Gastroesophageal sphincter (tissue), 4 donors: ENCODE data around the gene SHKBP1. TPM values are rescaled to one million over a fixed set of nuclear protein-coding genes. Genes with fewer than 3 reads are reported as not detected.

Experiments used
- ATAC-seq: fragments of 150-250 bp; one replicate; pipeline ENCODE4 v1.9.1; 2016; ENCODE audit warnings: mild to moderate bottlenecking, moderate library complexity
- H3K27ac ChIP-seq, 4 donors: fragments of 200-600 bp; sonication (generic) in 3 of 4; 1 replicate in 3 of 4; 2 replicates in 1 of 4; pipeline ENCODE4 v1.5.1; 2016 to 2019
- H3K27me3 ChIP-seq: fragments of 200-600 bp; sonication (generic); one replicate; pipeline ENCODE4 v1.5.1; 2019
- H3K36me3 ChIP-seq, 2 donors: fragments of 200-600 bp; sonication (generic); one replicate each; pipeline ENCODE4 v1.5.1; 2019; ENCODE audit warnings: control low read depth in 1 of 2
- H3K4me1 ChIP-seq, 3 donors: fragments of 200-600 bp; sonication (generic); 1 replicate in 2 of 3; 2 replicates in 1 of 3; pipeline ENCODE4 v1.5.1; 2016 to 2019; ENCODE audit warnings: control low read depth in 2 of 3
- H3K4me3 ChIP-seq, 2 donors: fragments of 200-600 bp; sonication (generic); one replicate each; pipeline ENCODE4 v1.5.1; 2019; ENCODE audit warnings: mild to moderate bottlenecking in 1 of 2, moderate library complexity in 1 of 2
- H3K9me3 ChIP-seq, 3 donors: fragments of 200-600 bp; sonication (generic); one replicate each; pipeline ENCODE4 v1.5.1; 2017 to 2019; ENCODE audit warnings: control low read depth in 2 of 3
- CTCF ChIP-seq, 4 experiments: fragments of 200-600 bp in 2 of 4; fragments of 450-650 bp in 2 of 4; sonication (generic) in 1 of 4; IDR thresholded peaks; one replicate each; pipeline ENCODE4 v1.5.1; 2017 to 2019; ENCODE audit warnings: antibody characterized with exemption in 4 of 4, mild to moderate bottlenecking in 2 of 4, moderate library complexity in 2 of 4
- EP300 ChIP-seq: sonication (generic); formaldehyde crosslinking; IDR thresholded peaks from one replicate; pipeline ENCODE4 v1.6.1; 2017; ENCODE audit warnings: antibody characterized with exemption, mild to moderate bottlenecking
- POLR2A ChIP-seq, 2 donors: fragments of 450-650 bp; IDR thresholded peaks; one replicate each; pipeline ENCODE4 v1.6.1; 2017; ENCODE audit warnings: antibody characterized with exemption in 2 of 2, mild to moderate bottlenecking in 2 of 2, moderate library complexity in 1 of 2
- POLR2AphosphoS5 ChIP-seq: sonication (generic); formaldehyde crosslinking; IDR thresholded peaks from one replicate; pipeline ENCODE4 v1.6.1; 2017; ENCODE audit warnings: antibody characterized with exemption
- whole genome bisulfite sequencing, 2 donors: methylation state at CpG; one replicate each; pipeline ENCODE4 v1.1.5; 2018; ENCODE audit warnings: low coverage in 1 of 2; 5-methylcytosine and 5-hydroxymethylcytosine counted together
- total RNA-seq, 4 donors: library from RNA; depleted of rRNA; stranded (reverse); fragments of >200 nt; gene quantifications; one replicate each; pipeline ENCODE4 v1.1.0, GENCODE V29; 2016

The SHKBP1 gene
- total RNA-seq, 4 donors from 2014 or later = 30.3 to 50.1 (median 37.7) TPM

GRCh38 chr19:40594255-40594654 is 17.6 kb downstream of the SHKBP1 start:
- H3K9me3 ChIP-seq = no peaks in the 10 kb centered on the region
- H3K27me3 ChIP-seq = peaks cover 43% of the 10 kb centered on the region
- TF ChIP-seq POLR2A (IDR thresholded peaks at IDR 0.05) (no peak), EP300 (no peak), CTCF (IDR thresholded peaks at IDR 0.05) (no peak), POLR2AphosphoS5 (no peak)
- H3K36me3 ChIP-seq = peaks cover 0 to 5% of the 10 kb centered on the region in 2 donors
- no peak overlapping the region for H3K4me3 ChIP-seq
- H3K27ac ChIP-seq = no peak overlapping the region
- peaks cover 0 to 34% (median 18%) of the 10 kb centered on the region in 3 donors for H3K4me1 ChIP-seq
- ATAC-seq = no peak
- WGBS, 2 donors = 23 to 34% methylated on average over 6 to 8 of the region's 8 CpGs

GRCh38 chr19:40594657-40595091 is 18.0 kb downstream of the SHKBP1 start:
- H3K4me3 ChIP-seq = no peak overlapping the region
- ATAC-seq = no peak
- TF ChIP-seq CTCF (IDR thresholded peaks at IDR 0.05) (no peak), EP300 (no peak)
- WGBS, 2 donors = 9 to 56% methylated on average over 4 to 6 of the region's 13 CpGs
- peaks cover 0 to 5% of the 10 kb centered on the region in 2 donors for H3K36me3 ChIP-seq
- H3K4me1 ChIP-seq = peaks cover 0 to 38% (median 22%) of the 10 kb centered on the region in 3 donors
- no peaks in the 10 kb centered on the region for H3K9me3 ChIP-seq
- H3K27me3 ChIP-seq = peaks cover 45% of the 10 kb centered on the region
- no peak overlapping the region for H3K27ac ChIP-seq

GRCh38 chr19:40596608-40597328 is 20.1 kb downstream of the SHKBP1 start:
- peaks cover 62% of the 10 kb centered on the region for H3K27me3 ChIP-seq
- H3K36me3 ChIP-seq = no peaks in the 10 kb centered on the region
- peak overlapping the region in 1 of 2 donors; percentile 44 for H3K4me3 ChIP-seq
- WGBS, 2 donors = 30 to 33% methylated on average over 1 to 2 of the region's 53 CpGs
- H3K4me1 ChIP-seq = peaks cover 0 to 58% (median 40%) of the 10 kb centered on the region in 3 donors
- TF ChIP-seq POLR2AphosphoS5 (no peak), EP300 (no peak), POLR2A (IDR thresholded peaks at IDR 0.05) (no peak), CTCF (IDR thresholded peaks at IDR 0.05) (no peak)
- H3K9me3 ChIP-seq = no peaks in the 10 kb centered on the region
- H3K27ac ChIP-seq = peak overlapping the region in 1 of 4 donors; percentile 21
- peak; percentile 54 for ATAC-seq

GRCh38 chr19:40597329-40597838 is 20.7 kb downstream of the SHKBP1 start:
- Histone ChIP-seq H3K27me3 (peaks cover 67% of the 10 kb centered on the region), H3K27ac (peak overlapping the region in 2 of 4 donors; percentile 21 to 26), H3K36me3 (no peaks in the 10 kb centered on the region), H3K4me1 (peaks cover 0 to 64% (median 46%) of the 10 kb centered on the region in 3 donors), H3K9me3 (no peaks in the 10 kb centered on the region), H3K4me3 (peak overlapping the region in 1 of 2 donors; percentile 44)
- TF ChIP-seq POLR2AphosphoS5 = no peak
- TF ChIP-seq CTCF (IDR thresholded peaks at IDR 0.05) = no peak
- no peak for TF ChIP-seq EP300
- WGBS, 2 donors = 15% methylated on average over 12 of the region's 18 CpGs; no CpG with 5 or more reads in 1 of the 2 donors
- ATAC-seq = no peak
